GM03348 (cell line): ENCODE measurements around the gene FRY.

Experiments used
- DNase-seq: peaks from one replicate; pipeline ENCODE4 v3.0.0; 2012; ENCODE audit warnings: low spot score

FRY gene

DNA sequence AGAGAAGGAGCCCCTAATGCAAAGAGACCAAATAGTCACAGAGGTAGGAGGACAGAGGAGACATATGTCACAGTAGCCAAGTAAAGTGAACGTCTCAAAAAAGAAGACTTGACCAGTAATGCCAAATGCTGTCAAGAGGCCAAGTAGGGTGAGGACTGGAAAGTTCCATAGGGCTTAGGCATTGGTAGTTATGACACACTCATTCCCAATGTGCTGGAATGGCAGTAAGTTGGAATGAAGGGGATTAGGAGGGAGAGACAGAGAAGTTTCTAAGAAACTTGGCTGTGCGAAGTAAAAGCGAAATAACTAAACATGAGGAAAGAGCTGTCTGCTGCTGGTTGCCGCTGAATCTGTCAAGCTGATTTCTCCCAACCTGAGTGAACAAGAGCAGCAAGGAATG is 14.9 kb upstream of the FRY start:
- DNase-seq = no peak

DNA sequence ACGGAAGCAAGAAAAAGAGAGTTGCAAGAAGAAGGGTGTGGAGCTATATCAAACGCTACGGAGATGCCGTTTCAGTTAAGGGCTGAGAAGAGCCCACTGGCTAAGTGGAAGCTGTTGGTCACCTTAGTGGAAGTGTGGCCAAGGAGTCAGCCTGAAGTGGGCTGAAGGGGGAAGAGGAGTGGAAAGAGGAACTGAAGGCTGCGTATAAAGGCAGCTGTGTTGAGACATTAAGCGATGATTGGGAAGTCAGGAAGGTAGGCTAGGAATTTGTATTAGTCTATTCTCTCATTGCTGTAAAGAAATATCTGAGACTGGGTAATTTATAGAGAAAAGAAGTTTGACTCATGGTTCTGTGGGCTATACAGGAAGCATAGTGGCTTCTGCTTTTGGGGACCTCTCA is 14.1 kb upstream of the FRY start:
- no peak for DNase-seq

DNA sequence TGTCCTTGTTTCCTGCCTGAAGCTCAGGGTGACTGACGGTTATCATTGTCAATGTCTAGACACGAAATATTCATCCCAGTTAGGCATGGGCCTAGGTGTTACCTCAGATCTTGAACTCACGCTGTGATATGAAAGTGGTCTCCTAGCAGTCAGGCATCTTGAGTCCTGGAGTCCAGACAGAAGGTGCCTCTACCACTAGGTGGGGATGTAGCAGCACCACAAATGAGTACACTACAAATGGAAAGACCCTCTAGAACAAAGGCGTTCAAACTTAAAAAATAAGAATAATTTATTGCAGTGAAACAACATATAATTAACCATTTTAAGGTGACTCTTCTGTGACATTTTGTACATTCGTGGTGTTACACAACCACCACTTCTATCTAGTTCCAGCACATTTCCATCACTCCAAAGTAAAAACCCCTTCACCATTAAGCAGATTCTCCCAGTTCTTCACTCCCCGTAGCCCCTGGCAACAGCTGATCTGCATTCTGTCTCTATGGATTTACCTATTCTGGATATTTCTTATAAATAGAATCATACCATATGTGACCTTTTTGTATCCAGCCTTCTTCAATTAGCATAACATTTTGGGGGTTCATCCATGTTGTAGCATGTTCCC is 11.9 kb upstream of the FRY start:
- peak; percentile 66 for DNase-seq

DNA sequence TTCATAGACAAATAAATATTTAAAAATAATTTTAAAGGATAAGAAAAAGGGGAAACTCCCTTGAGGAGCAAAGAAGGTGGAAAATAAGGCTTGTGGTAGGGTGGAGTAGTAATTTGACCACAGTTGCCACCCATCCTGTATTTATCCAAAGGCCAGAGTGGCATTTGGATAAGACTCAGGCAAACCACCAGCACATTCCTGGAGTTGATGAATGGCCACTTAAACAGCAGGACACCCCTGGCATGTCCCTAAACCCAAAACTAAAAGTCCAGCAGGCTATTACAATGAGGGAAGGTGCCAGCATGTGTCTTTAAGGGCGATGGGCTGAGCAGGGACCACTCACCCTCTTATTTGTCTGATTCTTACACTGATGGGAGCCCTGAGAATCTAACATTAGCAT is 9.8 kb upstream of the FRY start:
- peak; percentile 36 for DNase-seq

DNA sequence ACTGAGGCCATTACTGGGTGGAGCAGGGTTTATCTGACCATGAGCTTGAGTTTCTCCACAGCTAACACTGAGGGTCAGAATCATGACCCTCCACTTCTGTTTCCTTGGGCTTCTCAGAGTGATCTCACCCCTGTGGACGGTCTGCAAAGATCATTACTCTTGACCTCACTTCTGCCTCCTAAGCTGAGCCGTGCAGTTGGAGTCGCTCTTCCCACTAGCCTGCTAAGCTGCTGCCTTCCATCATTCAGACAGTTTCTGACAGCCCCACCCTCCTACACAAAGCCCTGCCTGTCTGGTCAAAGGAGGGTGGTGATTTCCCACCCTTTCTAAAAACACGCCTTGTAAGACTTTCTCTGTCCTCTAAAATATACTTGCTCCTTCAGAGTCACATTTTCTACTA is 9.3 kb upstream of the FRY start:
- no peak for DNase-seq

DNA sequence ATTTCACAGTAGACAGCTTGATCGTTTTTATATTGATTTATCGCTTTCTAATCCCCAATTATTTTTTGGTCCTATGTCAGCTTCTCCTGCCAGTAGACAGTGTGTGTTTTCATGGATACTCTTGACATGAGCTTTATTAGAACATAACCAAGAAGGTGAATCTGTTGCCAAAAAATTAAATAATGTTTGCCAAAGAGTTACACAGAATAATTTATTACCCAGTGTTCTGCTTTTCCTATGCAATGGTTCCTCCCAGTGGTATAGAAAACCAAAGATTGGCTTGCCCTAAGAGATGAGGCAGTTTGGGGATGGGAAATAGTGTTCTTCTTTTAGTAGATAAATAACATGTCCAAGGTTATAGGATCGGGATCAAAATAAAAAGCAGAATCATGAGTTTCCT is 8.5 kb upstream of the FRY start:
- no peak for DNase-seq

DNA sequence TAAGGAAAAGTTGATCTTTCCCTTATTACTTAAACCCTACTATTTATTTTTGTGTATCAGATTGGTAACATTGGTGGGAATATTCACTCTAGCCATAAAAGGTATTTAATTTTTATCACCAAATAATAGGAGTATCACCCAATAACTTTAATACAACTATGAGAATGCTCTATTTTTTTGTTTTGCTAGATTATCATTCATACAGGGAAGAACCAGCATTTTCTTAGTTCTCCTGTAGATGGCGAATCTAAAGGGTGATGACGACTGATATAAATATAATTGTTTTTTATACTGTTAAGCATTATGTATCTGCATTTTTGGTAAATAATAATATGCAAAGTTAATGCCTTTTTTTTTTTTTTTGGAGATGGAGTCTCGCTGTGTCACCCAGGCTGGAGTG is 7.9 kb upstream of the FRY start:
- no peak for DNase-seq

DNA sequence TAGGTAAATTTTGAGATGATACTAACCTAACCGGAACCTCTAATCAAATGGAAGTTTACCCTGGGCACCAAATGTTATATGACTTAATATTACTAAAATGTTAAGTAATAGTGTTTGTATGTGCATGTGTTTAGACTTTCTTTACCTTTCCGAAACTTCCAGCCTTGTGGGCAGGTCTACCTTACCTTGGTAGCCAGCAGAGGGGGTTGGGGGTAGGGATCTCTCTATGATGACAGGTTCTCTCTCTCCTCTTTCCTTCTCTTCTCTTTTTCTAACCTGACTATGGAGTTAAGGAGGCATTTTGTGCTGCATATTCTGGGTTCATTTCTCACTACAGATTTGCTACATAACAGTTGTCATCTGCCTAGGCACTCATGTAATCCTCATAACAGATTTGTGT is 6.8 kb upstream of the FRY start:
- DNase-seq = no peak

DNA sequence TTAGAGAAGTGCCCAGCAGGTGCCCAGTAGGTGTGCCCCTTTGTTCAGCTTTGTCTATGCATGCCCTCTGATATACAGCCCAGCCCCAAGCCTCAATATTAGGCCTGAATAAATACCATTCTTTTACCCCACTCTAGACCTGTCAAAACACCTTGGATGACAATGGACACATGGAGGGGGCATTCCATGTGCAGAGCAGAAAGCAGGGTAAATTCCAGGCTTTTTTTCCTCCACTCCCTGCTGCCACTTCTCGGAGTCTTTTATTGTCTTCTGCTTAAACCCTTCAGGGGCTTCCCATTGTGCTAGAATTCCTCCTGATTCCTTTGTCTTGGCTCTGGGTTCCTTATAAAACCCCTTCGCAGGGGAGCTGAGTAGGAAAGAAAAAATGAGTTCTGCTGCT is 5.8 kb upstream of the FRY start:
- no peak for DNase-seq

DNA sequence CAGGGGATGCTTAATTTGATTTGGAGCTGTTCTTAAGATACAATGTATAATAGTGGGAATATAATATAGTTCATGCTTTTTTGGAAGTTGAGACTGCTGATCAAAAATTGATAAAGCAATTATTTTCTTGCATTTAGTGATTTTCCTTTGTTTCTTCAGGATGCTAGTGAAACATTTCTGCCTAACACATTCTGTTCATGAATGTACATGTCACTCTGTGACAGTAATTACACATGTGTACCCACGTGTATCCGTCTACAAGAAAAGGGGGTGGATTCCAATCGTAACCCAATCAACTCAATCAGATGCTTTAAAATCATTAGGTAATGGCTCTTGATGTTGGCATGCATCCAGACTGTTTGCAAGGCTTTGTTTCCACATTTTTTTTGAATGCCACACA is 5.0 kb upstream of the FRY start:
- DNase-seq = no peak

DNA sequence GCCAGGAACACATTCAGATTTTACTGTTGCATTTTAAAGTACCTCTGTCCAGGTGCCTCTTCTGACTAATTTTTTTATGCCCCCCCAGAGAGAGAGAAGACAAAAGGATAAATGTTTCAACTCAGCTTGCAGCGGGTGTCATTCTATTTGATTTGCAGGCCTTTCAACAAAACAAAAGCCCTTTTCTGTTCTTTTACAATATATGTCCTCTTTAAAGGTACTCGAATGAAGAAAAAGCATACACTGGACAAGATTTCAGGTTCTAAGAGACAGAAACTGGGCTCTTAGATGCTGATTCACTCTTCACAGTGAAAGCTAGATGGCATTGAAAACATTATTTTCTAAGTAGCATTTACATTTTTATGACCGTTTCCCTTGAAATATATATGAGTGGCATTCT is 2.9 kb upstream of the FRY start:
- DNase-seq = no peak

DNA sequence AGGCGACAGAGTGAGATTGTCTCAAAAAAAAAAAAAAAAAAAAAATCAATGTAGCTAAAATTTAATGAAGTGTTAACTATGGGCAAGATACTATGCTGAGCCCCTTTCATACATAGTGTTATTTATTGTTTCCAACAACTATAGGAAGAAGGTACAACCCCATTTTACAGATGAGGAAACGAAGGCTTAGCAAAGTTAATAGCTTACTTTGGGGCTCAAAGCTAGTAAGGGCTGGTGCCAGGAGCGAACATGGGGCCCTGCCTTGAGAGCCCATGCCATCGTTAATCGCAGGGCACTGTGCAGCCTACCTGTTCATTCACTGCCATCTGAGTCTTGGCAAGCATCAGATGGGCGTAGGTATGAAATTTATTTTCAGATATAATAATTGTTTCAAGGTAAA is 1.9 kb upstream of the FRY start:
- DNase-seq = no peak

DNA sequence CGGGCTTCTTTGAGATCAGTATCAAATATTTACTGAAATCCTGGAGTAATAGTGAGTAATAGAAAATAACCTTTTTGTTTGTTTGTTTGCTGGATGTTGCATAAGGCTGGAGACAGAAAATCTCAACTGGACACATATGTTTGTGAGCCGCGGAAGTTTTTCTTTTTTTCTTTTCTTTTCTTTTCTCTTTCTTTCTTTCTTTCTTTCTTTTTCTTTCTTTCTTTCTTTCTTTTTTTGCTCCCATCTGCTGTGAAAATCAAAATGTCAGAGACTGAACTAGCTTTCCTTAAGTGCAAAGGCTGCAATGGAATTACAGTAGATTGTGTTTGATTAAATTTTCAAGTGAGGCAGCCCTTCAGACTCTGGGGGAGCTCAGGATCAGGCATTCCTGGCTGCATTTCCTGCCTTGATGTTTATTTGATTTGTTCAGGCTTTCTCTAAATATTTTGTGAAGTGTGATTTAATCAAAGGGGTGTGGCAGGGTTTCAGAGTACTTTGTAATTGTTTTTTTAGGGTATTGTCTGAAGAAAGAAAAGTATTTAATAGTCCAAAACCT is 319 bp downstream of the FRY start:
- no peak for DNase-seq

DNA sequence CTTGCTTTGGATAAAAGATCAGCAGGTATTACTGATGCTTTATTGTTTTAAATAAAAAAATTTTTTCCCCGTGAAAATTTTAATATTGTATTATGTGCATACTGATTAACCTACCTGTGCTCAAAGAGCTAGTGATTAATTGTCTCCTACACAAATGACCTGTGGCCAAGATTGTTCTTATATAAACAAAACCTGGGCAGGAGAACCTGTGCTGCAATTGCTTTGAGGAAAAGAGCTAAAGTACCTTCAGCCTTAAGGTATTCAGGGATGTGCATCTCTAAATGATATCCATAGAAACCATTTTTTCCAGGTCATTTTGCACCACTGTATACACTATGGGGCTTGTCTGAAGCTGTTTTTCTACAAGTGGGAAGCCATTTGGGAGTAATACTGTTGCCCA is 1.2 kb downstream of the FRY start:
- no peak for DNase-seq

DNA sequence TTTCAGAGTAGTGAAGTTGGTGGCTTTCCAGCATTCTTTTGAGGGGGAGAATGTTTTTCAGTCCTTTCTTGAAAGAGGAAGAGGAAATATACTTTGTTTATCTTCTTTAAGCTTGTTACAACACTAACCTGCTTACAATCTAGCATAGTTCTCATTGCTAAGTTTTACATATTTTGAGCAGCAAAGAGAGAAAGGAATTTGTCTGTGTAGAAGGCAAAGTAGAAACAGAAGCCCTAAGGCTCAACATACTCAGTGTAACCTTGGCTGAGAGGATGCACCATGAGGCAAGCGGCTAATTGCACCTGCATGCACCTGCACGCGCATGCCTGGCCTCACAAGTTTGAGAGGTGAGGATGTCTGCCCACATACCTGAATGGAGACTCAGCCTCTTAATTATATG is 2.2 kb downstream of the FRY start:
- DNase-seq = no peak

DNA sequence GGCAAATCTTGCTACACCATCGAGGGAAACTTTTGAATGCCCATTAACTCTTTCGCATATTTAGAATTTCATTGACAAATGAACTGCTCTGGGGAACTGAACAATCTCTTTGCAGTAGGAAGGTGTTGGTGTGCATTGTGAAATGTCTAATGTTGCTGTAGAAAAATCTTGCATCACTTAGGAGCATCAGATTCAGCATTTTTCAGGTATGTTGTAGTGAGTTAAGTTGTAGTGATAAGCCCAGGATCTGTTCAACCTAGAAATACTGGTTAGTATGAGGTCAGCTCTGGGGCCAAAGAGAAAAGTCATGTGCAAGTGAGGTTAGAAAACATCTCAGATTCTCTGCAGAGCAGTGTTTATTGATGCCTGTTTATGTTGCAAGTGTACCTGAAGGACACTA is 4.1 kb downstream of the FRY start:
- no peak for DNase-seq

DNA sequence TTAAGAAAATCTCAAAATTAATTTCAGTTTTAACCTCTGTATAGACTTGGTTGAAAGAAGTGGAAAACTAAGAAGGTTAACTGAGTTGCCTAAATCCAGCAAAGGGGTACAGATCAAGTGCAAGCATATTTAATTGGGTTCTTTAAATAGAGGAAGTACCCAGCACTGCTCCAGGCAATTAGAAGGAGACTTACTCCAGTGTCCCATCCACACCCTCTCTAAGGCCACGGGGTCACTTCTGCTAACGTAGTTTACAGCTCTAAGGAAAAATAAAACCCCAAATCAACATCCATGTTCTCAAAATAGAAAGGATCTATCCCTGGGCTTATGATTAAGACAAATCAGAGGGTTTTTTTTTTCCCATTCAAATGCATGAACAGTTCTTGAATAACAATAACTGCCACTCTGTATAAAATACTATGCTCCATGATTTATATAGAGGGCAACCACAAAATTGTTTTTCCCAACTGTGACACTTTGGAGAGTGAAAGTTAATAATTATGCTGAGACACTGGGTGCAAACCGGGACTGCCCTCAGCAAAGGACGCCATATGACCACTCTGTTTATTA is 4.6 kb downstream of the FRY start:
- DNase-seq = no peak

DNA sequence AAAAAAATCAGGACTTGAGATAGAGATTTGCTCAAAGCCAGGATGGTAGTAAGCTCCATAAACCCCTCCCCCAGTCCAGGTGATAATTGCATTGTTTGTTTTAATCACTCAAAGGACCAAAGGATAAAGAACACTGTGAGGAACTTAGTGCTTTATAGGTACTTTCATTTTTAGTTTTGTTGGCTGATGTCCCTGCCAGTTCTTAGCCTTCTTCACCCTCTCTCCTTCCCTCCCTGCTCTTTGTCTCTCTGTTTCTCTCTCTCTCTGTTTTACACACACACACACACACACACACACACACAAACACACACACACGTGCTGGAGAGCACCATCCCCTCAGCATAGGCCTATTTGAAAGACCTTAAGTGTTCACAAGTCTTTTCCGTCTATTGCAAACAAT is 5.2 kb downstream of the FRY start:
- DNase-seq = no peak

DNA sequence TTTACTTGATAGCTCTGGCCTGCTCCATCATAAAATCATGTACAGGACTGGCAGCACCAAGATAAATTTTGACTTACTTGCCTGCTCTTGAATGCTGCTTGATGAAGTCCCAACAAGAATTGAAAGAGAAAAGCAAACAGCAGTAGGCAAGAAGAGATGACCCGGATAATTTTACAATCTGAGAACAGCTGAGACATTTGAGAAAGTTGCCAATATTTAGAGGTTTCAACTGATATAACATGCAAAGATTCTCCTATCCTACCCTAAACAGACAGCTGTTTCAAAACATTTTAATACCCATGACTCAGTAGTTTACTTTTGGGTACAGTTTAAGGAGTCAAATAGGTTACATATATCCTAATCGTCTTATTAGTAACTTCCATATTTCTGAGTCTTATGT is 5.9 kb downstream of the FRY start:
- no peak for DNase-seq

DNA sequence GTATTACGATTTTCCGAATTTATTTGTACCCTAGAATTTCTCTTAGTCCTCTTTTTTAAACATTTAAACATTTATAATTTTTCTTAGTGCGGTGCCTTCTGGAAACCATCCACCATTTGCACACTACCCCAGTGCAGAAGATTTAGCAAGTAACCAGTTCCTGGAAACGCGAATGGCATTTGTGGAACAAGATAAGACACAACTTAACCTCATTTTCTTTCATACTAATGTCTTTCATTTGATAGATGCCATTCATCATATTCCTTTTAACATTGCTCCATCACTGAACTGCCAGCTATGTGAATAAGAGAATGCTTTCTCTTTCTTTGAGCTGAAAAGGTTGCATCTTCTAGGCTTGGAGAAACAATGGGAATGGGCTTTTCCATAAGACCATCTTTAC is 6.8 kb downstream of the FRY start:
- no peak for DNase-seq

DNA sequence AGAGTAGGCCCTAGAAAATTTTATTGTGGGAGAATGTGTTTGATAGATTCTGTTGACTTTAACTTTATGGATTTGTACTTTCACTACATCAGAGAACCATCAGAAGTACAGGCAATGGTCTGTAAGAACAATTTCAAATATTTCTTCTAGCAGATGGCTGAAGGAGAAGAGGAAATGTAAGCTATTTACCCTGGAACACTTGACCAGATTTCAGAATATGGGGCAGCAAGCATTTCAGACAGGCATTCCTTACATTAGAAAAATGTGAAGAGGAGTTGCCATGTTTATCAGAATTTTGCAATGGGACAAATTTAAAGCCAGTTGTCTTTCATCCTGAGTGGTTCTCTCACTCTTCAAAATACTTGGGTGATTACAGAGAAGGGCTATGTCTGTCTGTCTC is 7.5 kb downstream of the FRY start:
- no peak for DNase-seq

DNA sequence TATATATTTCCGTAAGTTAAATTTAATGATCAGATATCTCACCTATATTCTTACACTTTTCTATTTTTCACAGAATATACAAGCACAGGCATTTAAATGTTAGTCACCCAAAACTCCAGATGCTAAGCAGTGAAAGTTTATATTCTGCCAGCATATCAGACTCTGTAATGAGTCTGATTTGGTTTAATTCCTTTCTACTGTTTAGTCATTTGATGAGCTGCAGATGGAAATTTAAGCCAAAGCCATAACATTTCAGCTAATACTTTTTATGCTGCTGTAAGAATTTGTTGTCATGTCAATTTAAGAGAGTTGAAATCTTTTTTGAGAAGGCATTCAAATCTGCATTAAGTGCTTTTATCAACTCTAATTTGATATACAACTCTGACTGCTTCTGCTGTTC is 8.0 kb downstream of the FRY start:
- peak; percentile 20 for DNase-seq

DNA sequence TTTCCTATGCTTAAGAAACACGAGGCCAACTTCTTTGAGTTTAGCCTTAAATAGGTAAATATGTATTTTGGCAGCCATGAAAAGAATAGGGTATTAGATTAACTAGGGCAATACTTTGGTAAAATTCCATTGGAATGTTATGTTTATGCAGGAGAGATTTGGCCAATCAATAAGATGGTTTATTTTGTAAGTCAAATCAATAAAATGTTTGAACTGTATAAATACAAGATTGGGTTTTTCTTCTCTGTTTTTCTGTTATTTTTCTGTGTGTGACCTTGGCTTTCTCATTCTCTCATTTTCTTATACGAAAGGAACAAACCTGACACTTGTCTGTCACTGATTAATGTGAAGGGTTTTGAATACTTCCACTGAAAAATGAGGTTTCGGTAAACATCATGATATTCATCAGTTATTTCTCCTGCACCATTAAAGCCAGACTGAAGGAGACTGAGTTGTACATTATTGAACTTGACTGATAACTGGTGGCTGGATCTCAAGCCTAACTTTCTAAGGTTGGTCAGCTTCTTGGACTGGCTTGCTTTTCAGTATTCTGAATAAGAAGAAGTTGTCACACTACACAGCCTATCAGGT is 8.6 kb downstream of the FRY start:
- no peak for DNase-seq

DNA sequence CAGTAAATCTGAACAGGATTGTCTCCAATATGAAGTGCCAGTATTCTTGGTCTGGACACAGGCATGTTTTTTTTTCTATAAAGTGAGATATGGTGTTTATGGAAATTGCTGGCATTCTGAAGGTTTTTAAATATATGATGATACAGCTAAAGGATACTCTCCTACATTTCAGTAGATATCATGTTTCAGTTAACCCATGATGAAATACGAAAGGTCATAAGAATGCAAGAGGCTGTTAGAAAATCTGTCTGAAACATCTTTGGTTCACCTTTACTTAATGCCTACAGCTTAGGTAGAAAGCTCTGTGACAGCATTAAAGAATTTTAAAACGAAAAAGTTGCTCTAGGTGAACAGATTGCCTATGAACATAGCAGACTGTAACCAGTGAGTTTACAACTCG is 9.1 kb downstream of the FRY start:
- no peak for DNase-seq
